ENCODE data around the gene IFT22.
"Not testable (repeated sequence)": the region's sequence is repeated elsewhere in the genome, so short reads cannot be mapped to it uniquely, and the experiment has no call there.

Gene IFT22

DNA sequence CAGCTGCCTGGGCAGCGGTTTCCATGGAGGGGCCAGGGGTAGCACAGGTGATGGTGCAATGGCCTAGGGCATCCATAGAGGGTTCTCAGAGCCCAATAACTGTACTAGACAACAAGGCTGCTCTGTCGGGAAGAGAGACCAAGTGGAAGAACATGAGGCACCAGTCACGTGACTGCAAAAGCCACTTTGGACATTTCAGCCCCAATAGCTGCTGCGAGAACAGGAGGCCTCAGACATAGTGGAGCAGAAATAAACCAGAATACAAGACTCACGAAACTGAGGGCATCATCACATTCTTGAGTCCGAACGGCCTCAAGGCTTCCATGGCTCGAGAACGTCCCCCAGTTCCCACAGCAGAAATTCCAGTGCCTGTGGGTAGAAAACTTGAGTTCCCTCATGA lies 44.5 kb downstream of the IFT22 start:
- no peak for DNase-seq

DNA sequence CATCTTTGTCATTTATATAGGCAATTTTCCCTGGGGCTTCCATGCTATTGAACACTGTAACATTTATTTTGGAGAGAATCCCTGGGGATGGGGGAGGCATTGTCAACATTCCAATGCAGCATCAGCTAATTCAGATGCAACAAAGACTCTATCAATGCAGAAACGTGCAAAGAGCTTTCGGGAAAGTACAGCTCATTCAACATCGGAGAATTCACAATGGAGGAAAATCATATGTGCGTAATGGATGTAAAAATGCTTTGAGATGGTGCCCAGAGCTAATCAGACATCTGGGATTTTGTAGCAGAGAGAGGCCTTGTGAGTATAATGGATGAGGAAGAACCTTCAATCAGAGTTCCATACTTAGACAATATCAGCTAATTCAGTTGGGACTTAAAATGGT lies 48.4 kb downstream of the IFT22 start:
- DNase-seq: no peak

DNA sequence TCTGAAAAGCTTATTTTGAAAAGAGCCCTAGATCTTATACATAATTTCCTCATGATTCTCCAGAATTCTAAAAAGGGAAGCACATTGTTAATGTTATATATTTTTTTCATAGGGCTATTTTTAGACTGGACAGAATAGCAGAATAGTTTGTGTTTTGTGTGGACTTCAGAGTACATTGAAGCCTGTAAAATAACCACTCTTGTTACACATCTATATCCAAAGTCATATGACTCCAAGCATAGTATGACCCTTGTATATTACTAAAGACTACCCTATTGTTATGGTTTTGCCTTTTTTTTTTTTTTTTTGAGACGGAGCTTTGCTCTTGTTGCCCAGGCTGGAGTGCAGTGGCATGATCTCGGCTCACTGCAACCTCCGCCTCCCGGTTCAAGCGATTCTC lies 50.6 kb downstream of the IFT22 start:
- no peak for DNase-seq

DNA sequence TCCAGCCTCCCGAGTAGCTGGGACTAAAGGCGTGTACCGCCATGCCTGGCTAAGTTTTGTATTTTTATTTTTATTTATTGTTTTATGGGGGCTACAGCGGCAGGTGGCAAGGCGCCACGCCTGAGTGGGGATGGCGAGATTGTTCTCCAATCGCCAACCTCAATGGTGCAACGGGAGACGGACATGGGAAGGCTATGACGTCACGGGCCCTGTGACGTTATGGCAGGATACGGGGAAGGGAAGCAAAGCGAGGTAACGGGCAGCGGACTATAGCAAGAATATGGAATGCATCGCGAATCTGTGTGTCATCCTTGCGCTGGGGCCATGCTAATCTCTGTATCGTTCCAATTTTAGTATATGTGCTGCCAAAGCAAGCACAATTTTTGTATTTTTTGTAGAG lies 51.9 kb downstream of the IFT22 start:
- DNase-seq: no peak

DNA sequence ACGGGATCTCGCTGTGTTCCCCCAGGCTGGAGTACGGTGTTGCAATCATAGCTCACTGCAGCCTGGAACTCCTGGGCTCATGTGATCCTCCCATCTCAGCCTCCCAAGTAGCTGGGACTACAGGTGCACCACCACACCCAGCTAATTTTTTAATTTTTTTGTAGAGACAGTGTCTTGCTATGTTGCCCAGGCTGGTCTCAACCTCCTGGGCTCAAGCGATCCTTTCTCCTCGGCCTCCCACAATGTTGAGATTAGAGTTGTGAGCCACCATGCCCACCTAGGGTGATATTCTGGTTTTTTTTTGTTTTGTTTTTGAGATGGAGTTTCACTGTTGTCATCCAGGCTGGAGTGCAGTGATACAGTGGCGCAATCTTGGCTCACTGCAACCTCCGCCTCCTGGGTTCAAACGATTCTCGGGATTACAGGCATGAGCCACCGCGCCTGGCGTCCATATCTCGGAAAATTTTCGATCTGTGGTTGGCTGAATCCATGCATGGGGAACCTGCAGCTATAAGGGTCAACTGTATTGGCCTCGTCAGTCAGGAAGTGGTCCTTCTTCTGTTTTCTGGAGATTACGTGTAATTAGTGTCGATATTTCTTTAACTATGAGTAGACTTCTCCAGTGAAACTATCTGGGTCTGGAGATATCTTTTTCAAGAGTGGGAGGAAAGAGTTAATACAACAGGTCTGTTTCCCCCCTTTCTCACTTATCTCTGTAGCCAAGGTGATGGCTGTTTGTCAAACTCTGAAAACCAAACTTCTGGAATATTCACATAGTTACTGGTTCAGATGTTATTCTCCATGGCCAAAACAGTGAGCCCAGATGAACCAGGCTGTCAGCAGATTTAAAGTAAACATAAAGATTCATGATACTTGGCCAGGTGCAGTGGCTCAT lies 55.7 kb downstream of the IFT22 start:
- DNase-seq: no peak

DNA sequence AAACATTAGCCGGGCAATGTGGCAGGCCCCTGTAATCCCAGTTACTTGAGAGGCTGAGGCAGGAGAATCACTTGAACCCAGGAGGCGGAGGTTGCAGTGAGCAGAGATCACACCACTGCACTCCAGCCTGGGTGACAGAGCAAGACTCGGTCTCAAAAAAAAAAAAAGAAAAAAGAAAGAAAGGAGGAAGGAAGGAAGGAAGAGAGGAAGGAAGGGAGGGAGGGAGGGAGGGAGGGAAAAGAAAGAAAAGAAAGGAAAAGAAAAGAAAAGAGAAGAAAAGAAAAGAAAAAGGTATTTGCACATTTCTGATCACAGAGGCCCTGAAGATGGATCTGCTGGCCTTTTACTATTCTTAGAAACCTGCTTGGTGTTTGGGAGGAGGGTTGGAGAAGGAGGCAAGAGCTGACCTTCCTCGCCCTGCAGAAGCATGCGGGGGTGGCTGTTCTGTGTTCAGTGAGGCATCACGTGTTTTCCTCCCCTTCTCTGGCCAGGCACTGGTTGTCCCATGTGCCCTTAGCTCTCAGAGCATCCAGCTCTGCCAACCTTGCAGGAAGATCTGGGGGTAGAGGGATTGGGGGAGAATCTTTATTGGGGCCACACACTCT lies 57.4 kb downstream of the IFT22 start:
- DNase-seq: not testable (repeated sequence)
